B cell (primary cell): ENCODE measurements around the gene ARMC12. TPM values are rescaled to one million over a fixed set of nuclear protein-coding genes. Genes with fewer than 3 reads are reported as not detected.

ENCODE experiments used
- ATAC-seq: fragments of 200-7000 bp; cut with Tn5 transposase; one replicate; pipeline ENCODE4 v1.10.0; 2021; ENCODE audit warnings: low read depth, mild to moderate bottlenecking, moderate number of reproducible peaks, moderate library complexity
- CTCF ChIA-PET: fragments of 350-600 bp; sonication (Branson Sonifier 250); formaldehyde crosslinking; loops from one replicate; lab custom pipeline; 2021; ENCODE audit warnings: antibody characterized with exemption, inconsistent platforms; lab: Charles Lee
- POLR2A ChIA-PET: fragments of 350-600 bp; sonication (Branson Sonifier 250); formaldehyde crosslinking; loops from one replicate; lab custom pipeline; 2021; ENCODE audit warnings: antibody characterized with exemption; lab: Charles Lee
- DNase-seq: peaks from one replicate; pipeline ENCODE4 v3.0.0; 2013
- H2AFZ ChIP-seq: 2 replicates; pipeline ENCODE4 v1.6.1; 2012; ENCODE audit warnings: mild to moderate bottlenecking, low read depth, low read length; ENCODE audit not compliant: insufficient read depth, poor library complexity, severe bottlenecking
- H3K27ac ChIP-seq, 2 donors: 1 replicate in 1 of 2; 2 replicates in 1 of 2; pipeline ENCODE4 v1.5.1; 2012 to 2013; ENCODE audit warnings: low read length in 2 of 2, mild to moderate bottlenecking in 2 of 2, moderate library complexity in 1 of 2
- H3K27me3 ChIP-seq, 4 experiments: fragments of 200-600 bp in 1 of 4; sonication (generic) in 1 of 4; replicated peaks in 1 of 4; 1 replicate in 2 of 4; 2 replicates in 2 of 4; pipeline versions ENCODE4 v1.6.1 to v1.7.0; 2013 to 2016; ENCODE audit warnings: low read length in 3 of 4, mild to moderate bottlenecking in 2 of 4, mixed read lengths in 1 of 4, moderate library complexity in 1 of 4; ENCODE audit not compliant: insufficient read depth in 4 of 4, control insufficient read depth in 3 of 4; ENCODE audit errors: control extremely low read depth in 1 of 4
- H3K36me3 ChIP-seq, 2 experiments: replicated peaks in 1 of 2; 1 replicate in 1 of 2; 2 replicates in 1 of 2; pipeline versions ENCODE4 v1.6.1 to v1.7.1; 2013; ENCODE audit warnings: low read length in 1 of 2; ENCODE audit not compliant: insufficient read depth in 2 of 2, control insufficient read depth in 1 of 2; ENCODE audit errors: control extremely low read depth in 1 of 2, extremely low read depth in 1 of 2
- H3K4me1 ChIP-seq, 2 donors: fragments of 200-600 bp in 1 of 2; sonication (generic) in 1 of 2; 1 replicate in 1 of 2; 2 replicates in 1 of 2; pipeline versions ENCODE4 v1.5.1 to v1.6.1; 2013 to 2017; ENCODE audit warnings: low read length in 2 of 2; ENCODE audit not compliant: control insufficient read depth in 2 of 2, insufficient read depth in 2 of 2
- H3K4me2 ChIP-seq: replicated peaks from 2 replicates; pipeline ENCODE3; 2012; ENCODE audit warnings: mild to moderate bottlenecking, low read depth, low read length; ENCODE audit not compliant: poor library complexity, severe bottlenecking
- H3K4me3 ChIP-seq, 5 experiments: fragments of 200-600 bp in 1 of 5; sonication (generic) in 1 of 5; 1 replicate in 3 of 5; 2 replicates in 2 of 5; pipeline versions ENCODE4 v1.5.1 to v1.7.0; 2011 to 2016; ENCODE audit warnings: low read length in 4 of 5, mild to moderate bottlenecking in 4 of 5, low read depth in 2 of 5, control low read depth in 1 of 5, moderate library complexity in 1 of 5; ENCODE audit not compliant: insufficient read depth in 1 of 5; ENCODE audit errors: control extremely low read depth in 1 of 5, extremely low read depth in 1 of 5
- H3K79me2 ChIP-seq: fragments of 200-600 bp; sonication (generic); one replicate; pipeline ENCODE4 v1.6.0; 2016; ENCODE audit warnings: low read length; ENCODE audit not compliant: control insufficient read depth, insufficient read depth
- H3K9ac ChIP-seq: fragments of 200-600 bp; sonication (generic); 2 replicates; pipeline ENCODE4 v1.6.1; 2017; ENCODE audit warnings: mild to moderate bottlenecking, low read length, moderate library complexity
- H3K9me3 ChIP-seq, 3 donors: one replicate each; pipeline versions ENCODE4 v1.6.1 to v1.7.1; 2013; ENCODE audit warnings: low read length in 2 of 3; ENCODE audit not compliant: control insufficient read depth in 2 of 3, insufficient read depth in 1 of 3; ENCODE audit errors: control extremely low read depth in 1 of 3
- H4K20me1 ChIP-seq: 2 replicates; pipeline ENCODE4 v1.6.0; 2012; ENCODE audit warnings: mild to moderate bottlenecking, low read length; ENCODE audit not compliant: insufficient read depth, control insufficient read depth, poor library complexity, severe bottlenecking
- H3K27ac Mint-ChIP-seq: one replicate; pipeline ENCODE4 v1.8.0; 2021; ENCODE audit warnings: mixed read lengths
- H3K27me3 Mint-ChIP-seq: one replicate; pipeline ENCODE4 v1.8.0; 2021; ENCODE audit warnings: mixed read lengths
- H3K4me1 Mint-ChIP-seq: one replicate; pipeline ENCODE4 v1.8.0; 2021; ENCODE audit warnings: mixed read lengths
- H3K4me3 Mint-ChIP-seq: one replicate; pipeline ENCODE4 v1.8.0; 2021; ENCODE audit warnings: mixed read lengths
- H3K9me3 Mint-ChIP-seq: one replicate; pipeline ENCODE4 v1.8.0; 2022; ENCODE audit warnings: mixed read lengths; ENCODE audit not compliant: insufficient read depth
- EZH2 ChIP-seq: IDR thresholded peaks from 2 replicates; pipeline ENCODE4 v1.6.1; 2012; ENCODE audit warnings: borderline replicate concordance, low read depth, mild to moderate bottlenecking, moderate library complexity, low read length; ENCODE audit not compliant: insufficient read depth, poor library complexity, severe bottlenecking
- WGBS: methylation state at CpG from one replicate; pipeline ENCODE4 v1.1.5; 2013; ENCODE audit warnings: missing lambda C conversion rate; ENCODE audit not compliant: insufficient coverage; 5-methylcytosine and 5-hydroxymethylcytosine counted together
- intact Hi-C: fragments of 100-400 bp; cut with micrococcal nuclease; formaldehyde crosslinking; loops from one replicate; pipeline ENCODE4 v1.10.0; 2022
- polyA plus RNA-seq: library from polyadenylated mRNA; depleted of rRNA; stranded (reverse); fragments of >200 nt; gene quantifications from 2 replicates; pipeline ENCODE4 v1.2.3, GENCODE V29; 2012
- total RNA-seq, 2 donors: library from RNA; stranded (reverse); fragments of 120-200 nt in 1 of 2; gene quantifications; 1 replicate in 1 of 2; 2 replicates in 1 of 2; pipeline versions ENCODE4 v1.2.3 to v1.2.4, GENCODE V29; 2013 to 2022
- TF ChIP-seq, protein P1 (sequence below): fragments of 200-600 bp; IDR thresholded peaks from one replicate; pipeline ENCODE4 v1.8.0; 2022; ENCODE audit warnings: antibody characterized with exemption, mild to moderate bottlenecking

ARMC12 gene
- total and polyA plus RNA-seq, 2 donors (not counting 1 experiment from before 2014, with no cell fraction given): 0.52 to 2.8 TPM

DNA sequence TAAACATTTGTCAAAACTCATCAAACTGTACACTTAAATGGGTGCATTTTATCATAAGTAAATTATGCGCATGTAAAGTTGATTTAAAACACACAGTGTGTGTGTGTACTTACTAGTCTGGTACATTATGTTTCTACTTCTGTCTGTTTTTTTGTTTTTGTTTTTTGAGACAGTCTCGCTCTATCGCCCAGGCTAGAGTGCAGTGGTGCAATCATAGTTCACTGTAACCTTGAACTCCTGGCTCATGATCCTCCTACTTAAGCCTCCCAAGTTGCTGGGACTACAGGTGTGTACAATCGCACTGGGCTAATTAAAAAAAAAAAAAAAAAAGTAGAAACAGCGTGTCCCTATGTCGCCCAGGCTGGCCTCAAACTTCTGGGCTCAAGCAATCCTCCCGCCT, 25.1 kb upstream of the ARMC12 start:
- no peak overlapping the region for H2AFZ ChIP-seq
- TF ChIP-seq EZH2: no peak
- TF ChIP-seq, protein P1, sequence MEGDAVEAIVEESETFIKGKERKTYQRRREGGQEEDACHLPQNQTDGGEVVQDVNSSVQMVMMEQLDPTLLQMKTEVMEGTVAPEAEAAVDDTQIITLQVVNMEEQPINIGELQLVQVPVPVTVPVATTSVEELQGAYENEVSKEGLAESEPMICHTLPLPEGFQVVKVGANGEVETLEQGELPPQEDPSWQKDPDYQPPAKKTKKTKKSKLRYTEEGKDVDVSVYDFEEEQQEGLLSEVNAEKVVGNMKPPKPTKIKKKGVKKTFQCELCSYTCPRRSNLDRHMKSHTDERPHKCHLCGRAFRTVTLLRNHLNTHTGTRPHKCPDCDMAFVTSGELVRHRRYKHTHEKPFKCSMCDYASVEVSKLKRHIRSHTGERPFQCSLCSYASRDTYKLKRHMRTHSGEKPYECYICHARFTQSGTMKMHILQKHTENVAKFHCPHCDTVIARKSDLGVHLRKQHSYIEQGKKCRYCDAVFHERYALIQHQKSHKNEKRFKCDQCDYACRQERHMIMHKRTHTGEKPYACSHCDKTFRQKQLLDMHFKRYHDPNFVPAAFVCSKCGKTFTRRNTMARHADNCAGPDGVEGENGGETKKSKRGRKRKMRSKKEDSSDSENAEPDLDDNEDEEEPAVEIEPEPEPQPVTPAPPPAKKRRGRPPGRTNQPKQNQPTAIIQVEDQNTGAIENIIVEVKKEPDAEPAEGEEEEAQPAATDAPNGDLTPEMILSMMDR: no peak
- intact Hi-C loops: no loop called here
- no peaks in the 10 kb centered on the region for H3K79me2 ChIP-seq
- DNase-seq: no peak
- H3K4me3 ChIP-seq: no peak overlapping the region
- no peak overlapping the region for H3K27ac ChIP-seq
- CTCF ChIA-PET: interaction anchor here (1.7 kb wide), 1 partner anchor 25 kb away, joined by 4 read pairs; the partner anchor contains the start of gene ARMC12
- POLR2A ChIA-PET: no interaction called here
- H3K9me3 ChIP-seq: no peaks in the 10 kb centered on the region
- 100% methylated on average over 5 of the region's 7 CpGs for WGBS
- no peak for ATAC-seq
- Mint-ChIP-seq H3K27me3 (no peaks in the 10 kb centered on the region), H3K4me1 (no peaks in the 10 kb centered on the region), H3K9me3 (no peaks in the 10 kb centered on the region), H3K27ac (no peak overlapping the region), H3K4me3 (no peak overlapping the region)
- H3K9ac ChIP-seq: no peak overlapping the region
- H3K27me3 ChIP-seq: no peaks in the 10 kb centered on the region
- no peak overlapping the region for H3K4me2 ChIP-seq
- H4K20me1 ChIP-seq: no peaks in the 10 kb centered on the region
- no peaks in the 10 kb centered on the region for H3K4me1 ChIP-seq
- no peaks in the 10 kb centered on the region for H3K36me3 ChIP-seq

DNA sequence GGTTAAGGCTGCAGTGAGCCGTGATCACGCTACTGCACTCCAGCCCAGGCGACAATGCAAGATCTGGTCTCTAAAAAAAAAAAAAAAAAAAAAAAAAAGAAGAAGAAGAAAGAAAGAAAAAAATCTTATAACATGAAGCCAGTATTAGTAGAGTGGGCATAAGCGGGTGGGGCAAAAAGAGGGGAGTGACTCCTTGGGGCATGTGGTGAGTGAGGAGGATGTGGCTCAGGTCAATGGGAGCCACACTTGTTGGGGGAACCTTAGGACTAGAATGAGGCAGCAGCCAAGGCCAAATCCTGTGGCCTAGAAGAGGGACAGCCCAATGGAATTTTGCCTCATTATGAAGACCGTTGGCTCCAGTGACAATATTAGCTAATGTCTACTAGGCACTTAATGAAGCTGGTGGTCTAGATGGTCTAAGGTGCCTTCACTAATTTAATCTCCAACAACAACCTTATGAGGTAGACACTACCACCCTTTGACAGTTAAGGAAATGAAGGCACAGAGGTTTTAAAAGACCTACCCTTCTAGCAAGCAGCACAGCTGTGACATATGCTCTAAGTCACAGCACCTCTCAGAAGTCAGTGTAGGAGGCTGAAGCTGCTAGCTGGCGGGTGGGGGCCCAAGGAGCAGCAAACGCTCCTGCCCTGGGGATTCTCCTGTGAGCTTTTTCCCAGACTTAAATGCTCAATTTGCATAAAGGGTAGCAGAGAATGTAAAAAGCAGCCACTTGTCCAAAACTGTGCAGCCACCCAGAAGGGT, 23.6 kb upstream of the ARMC12 start:
- CTCF ChIA-PET: interaction anchor here (1.7 kb wide), 1 partner anchor 24 kb away, joined by 4 read pairs; the partner anchor contains the start of gene ARMC12
- no peak overlapping the region for H3K27ac ChIP-seq
- intact Hi-C loops: no loop called here

More for the DNA sequence above, 23.6 kb upstream of the ARMC12 start:
- Mint-ChIP-seq H3K9me3 (no peaks in the 10 kb centered on the region), H3K27ac (no peak overlapping the region), H3K27me3 (no peaks in the 10 kb centered on the region), H3K4me3 (no peak overlapping the region), H3K4me1 (peaks cover 13% of the 10 kb centered on the region)
- TF ChIP-seq EZH2: no peak
- TF ChIP-seq, protein P1: no peak
- DNase-seq (no peak), ATAC-seq (no peak)
- Histone ChIP-seq H3K4me1 (peaks cover 4% of the 10 kb centered on the region in 2 donors), H3K4me2 (no peak overlapping the region), H3K27me3 (no peaks in the 10 kb centered on the region), H3K4me3 (no peak overlapping the region), H3K9ac (no peak overlapping the region), H3K79me2 (no peaks in the 10 kb centered on the region), H4K20me1 (no peaks in the 10 kb centered on the region), H2AFZ (no peak overlapping the region), H3K9me3 (no peaks in the 10 kb centered on the region), H3K36me3 (no peaks in the 10 kb centered on the region)
- POLR2A ChIA-PET: interaction anchor here (0.5 kb wide), 1 partner anchor 17 kb away, joined by 3 read pairs; no protein-coding TSS in a partner anchor
- 78% methylated on average over 3 of the region's 7 CpGs for WGBS
